ENCODE data around the gene PEX11B.

PEX11B gene

GRCh38 chr1:145958734-145959133, 40.2 kb upstream of the PEX11B start:
- Histone ChIP-seq H3K27ac (ENCODE audit: extremely low read depth, low read depth, low read length) (no peak overlapping the region), H3K4me1 (ENCODE audit: control insufficient read depth, insufficient read depth, low read length) (peaks cover 10% of the 10 kb centered on the region), H3K36me3 (ENCODE audit: control insufficient read depth in 2 of 2, insufficient read depth in 1 of 2, low read length in 2 of 2) (no peaks in the 10 kb centered on the region), H3K9me3 (ENCODE audit: control insufficient read depth, insufficient read depth, low read depth, low read length) (no peaks in the 10 kb centered on the region), H3K4me3 (ENCODE audit: low read depth, low read length) (no peak overlapping the region)
- ChIA-PET CTCF (interaction anchor here (0.5 to 3.6 kb wide), 10 partner anchors 18 to 109 kb away, joined by 3 to 15 read pairs (median 4); partner anchors contain the start of gene RBM8A), POLR2A (interaction anchor here (1.0 to 2.6 kb wide), 10 partner anchors 8 to 109 kb away, joined by 3 to 51 read pairs (median 4); partner anchors contain the start of genes PEX11B and RBM8A)
- TF ChIP-seq ZSCAN16 (tag by site-specific recombination; IDR thresholded peaks at IDR 0.05) = no peak
- no peak for TF ChIP-seq BCL11B (tag by site-specific recombination; IDR thresholded peaks at IDR 0.05; ENCODE audit: low read depth)
- TF ChIP-seq PRDM6 (tag by site-specific recombination; IDR thresholded peaks at IDR 0.05) = no peak
- TF ChIP-seq ZNF558 (tag by site-specific recombination; IDR thresholded peaks at IDR 0.05) = no peak
- TF ChIP-seq ZBTB48 (tag by site-specific recombination; IDR thresholded peaks at IDR 0.05) = no peak
- TF ChIP-seq ZBTB21 (tag by site-specific recombination; IDR thresholded peaks at IDR 0.05) = no peak
- TF ChIP-seq ZSCAN18 (tag by site-specific recombination; IDR thresholded peaks at IDR 0.05) = no peak
- peak; percentile 70; the same call in 1 of the 2 replicates for TF ChIP-seq ZSCAN4 (tag by site-specific recombination; IDR thresholded peaks at IDR 0.05)
- TF ChIP-seq ZNF664 (tag by site-specific recombination; IDR thresholded peaks at IDR 0.05) = peak; percentile 91
- no peak for TF ChIP-seq SCRT2 (tag by site-specific recombination; IDR thresholded peaks at IDR 0.05)

GRCh38 chr1:145957443-145958319, 39.2 kb upstream of the PEX11B start, which contains the start of gene LIX1L:
Gene LIX1L (minus strand): TSS chr1:145958017. CDS start chr1:145957927, 90 bp downstream.
- peak within 1 kb of the TSS; percentile 49; the same call in 1 of the 2 replicates for H3K27ac ChIP-seq (ENCODE audit: extremely low read depth, low read depth, low read length)
- peak; percentile 39 for TF ChIP-seq ZNF585B (tag by site-specific recombination; IDR thresholded peaks at IDR 0.05)
- no peak for TF ChIP-seq ZNF792 (tag by site-specific recombination; IDR thresholded peaks at IDR 0.05)
- 0 out of 2 replicates have a peak, but pooled peaks have one; percentile 6 for TF ChIP-seq ZNF366 (tag by site-specific recombination; conservative IDR thresholded peaks at IDR 0.05)
- no peak; the same call in 1 of the 2 replicates for TF ChIP-seq PRDM1 (tag by site-specific recombination; IDR thresholded peaks at IDR 0.05)
- no peak for TF ChIP-seq ZNF555 (tag by site-specific recombination; conservative IDR thresholded peaks at IDR 0.05)
- peak; percentile 58; the same call in 1 of the 2 replicates for TF ChIP-seq ZSCAN30 (tag by site-specific recombination; IDR thresholded peaks at IDR 0.05)
- peak; percentile 89 for TF ChIP-seq GLIS2 (tag by site-specific recombination; IDR thresholded peaks at IDR 0.05)
- no peak for TF ChIP-seq ZNF639 (tag by site-specific recombination; IDR thresholded peaks at IDR 0.05)
- peak; percentile 88 for TF ChIP-seq WT1 (tag by site-specific recombination; IDR thresholded peaks at IDR 0.05)
- peak; percentile 80; the same call in 1 of the 2 replicates for TF ChIP-seq ZNF76 (tag by site-specific recombination; IDR thresholded peaks at IDR 0.05; ENCODE audit: borderline replicate concordance, low read depth)
- TF ChIP-seq ZNF292 (tag by site-specific recombination; IDR thresholded peaks at IDR 0.05; ENCODE audit: borderline replicate concordance, low read depth) = no peak
- TF ChIP-seq ZFP69B (tag by site-specific recombination; IDR thresholded peaks at IDR 0.05) = no peak
- TF ChIP-seq BCL6B (tag by site-specific recombination; IDR thresholded peaks at IDR 0.05) = no peak
- no peak for TF ChIP-seq ZNF701 (tag by site-specific recombination; IDR thresholded peaks at IDR 0.05)
- TF ChIP-seq ZNF624 (tag by site-specific recombination; IDR thresholded peaks at IDR 0.05) = no peak
- TF ChIP-seq KLF17 (tag by site-specific recombination; IDR thresholded peaks at IDR 0.05) = no peak

More at GRCh38 chr1:145957443-145958319, 39.2 kb upstream of the PEX11B start, which contains the start of gene LIX1L:
- Histone ChIP-seq H3K4me1 (ENCODE audit: control insufficient read depth, insufficient read depth, low read length) (peaks cover 10% of the 10 kb centered on the region), H3K9me3 (ENCODE audit: control insufficient read depth, insufficient read depth, low read depth, low read length) (no peaks in the 10 kb centered on the region), H3K4me3 (ENCODE audit: low read depth, low read length) (peak within 1 kb of the TSS; percentile 81), H3K36me3 (ENCODE audit: control insufficient read depth in 2 of 2, insufficient read depth in 1 of 2, low read length in 2 of 2) (no peaks in the 10 kb centered on the region)
- ChIA-PET POLR2A (interaction anchor here (0.6 to 2.6 kb wide), 17 partner anchors 9 to 108 kb away, joined by 3 to 51 read pairs (median 4); partner anchors contain the start of genes PEX11B, PIAS3 and RBM8A), CTCF (interaction anchor here (0.7 to 3.6 kb wide), 11 partner anchors 19 to 112 kb away, joined by 3 to 15 read pairs (median 3); partner anchors contain the start of genes NUDT17 and RBM8A)

All from HEK293 (cell line).